Cardiac muscle cell (in vitro differentiated cells and primary cell): ENCODE measurements around the gene OTOG. TPM values are rescaled to one million over a fixed set of nuclear protein-coding genes. Genes with fewer than 3 reads are reported as not detected.

Experiments used
- DNase-seq, 2 donors: peaks; one replicate each; pipeline versions ENCODE4 v3.0.0 to v3.0.0-alpha.2; 2010 to 2017; ENCODE audit warnings: low read depth in 1 of 2, low spot score in 1 of 2
- H3K27ac ChIP-seq: fragments of 200-600 bp; sonication (generic); 2 replicates; pipeline ENCODE4 v1.5.1; 2016
- H3K27me3 ChIP-seq: fragments of 200-600 bp; sonication (generic); 2 replicates; pipeline ENCODE4 v1.6.0; 2016; ENCODE audit warnings: control low read depth
- H3K36me3 ChIP-seq: fragments of 200-600 bp; sonication (generic); 2 replicates; pipeline ENCODE4 v1.5.1; 2016; ENCODE audit warnings: control low read depth
- H3K4me1 ChIP-seq: fragments of 200-600 bp; sonication (generic); 2 replicates; pipeline ENCODE4 v1.8.1; 2017; ENCODE audit warnings: low read depth, mild to moderate bottlenecking, mixed run types
- H3K4me3 ChIP-seq: fragments of 200-600 bp; sonication (generic); 2 replicates; pipeline ENCODE4 v1.5.1; 2016; ENCODE audit warnings: mild to moderate bottlenecking
- H3K9me3 ChIP-seq: fragments of 200-600 bp; sonication (generic); 2 replicates; pipeline ENCODE4 v1.5.1; 2017; ENCODE audit warnings: low read depth, mild to moderate bottlenecking, control low read depth
- polyA plus RNA-seq: library from polyadenylated mRNA; unstranded; fragments of >200 nt; fragmentation: Nextera tagmentation; extraction: Ambion mirVana; gene quantifications from 2 replicates; pipeline ENCODE4 v1.2.1, GENCODE V29; 2016
- total RNA-seq: library from RNA; depleted of rRNA; stranded (reverse); fragments of >200 nt; gene quantifications from 2 replicates; pipeline ENCODE4 v1.2.3, GENCODE V29; 2016
- TF ChIP-seq, protein P1 (sequence below): IDR thresholded peaks from 2 replicates; pipeline ENCODE4 v1.5.1; 2012; ENCODE audit warnings: low read depth, mild to moderate bottlenecking, low read length

Gene OTOG
- total and polyA plus RNA-seq, 2 experiments from 2014 or later: 0.15 TPM; not detected in 1

DNA sequence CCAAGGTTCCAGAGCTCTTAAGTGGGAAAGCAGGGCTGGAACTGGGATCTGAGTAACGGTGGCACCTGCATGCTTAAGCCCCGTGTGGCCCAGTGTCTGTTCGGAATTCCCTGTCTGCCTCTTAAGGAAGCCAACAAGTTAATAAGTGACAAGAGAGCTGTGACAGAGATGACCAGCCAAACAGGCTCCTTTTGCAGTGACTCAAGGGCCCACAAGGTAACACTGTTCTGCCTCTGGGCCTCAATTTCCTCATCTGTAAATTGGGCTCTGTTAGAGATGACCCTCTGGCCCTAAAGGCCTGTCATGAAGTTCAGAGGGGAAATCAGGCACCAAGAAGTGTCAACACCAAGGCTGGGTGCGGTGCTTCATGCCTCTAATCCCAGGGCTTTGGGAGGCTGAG is 21.5 kb upstream of the OTOG start:
- no peak for DNase-seq
- TF ChIP-seq, protein P1, sequence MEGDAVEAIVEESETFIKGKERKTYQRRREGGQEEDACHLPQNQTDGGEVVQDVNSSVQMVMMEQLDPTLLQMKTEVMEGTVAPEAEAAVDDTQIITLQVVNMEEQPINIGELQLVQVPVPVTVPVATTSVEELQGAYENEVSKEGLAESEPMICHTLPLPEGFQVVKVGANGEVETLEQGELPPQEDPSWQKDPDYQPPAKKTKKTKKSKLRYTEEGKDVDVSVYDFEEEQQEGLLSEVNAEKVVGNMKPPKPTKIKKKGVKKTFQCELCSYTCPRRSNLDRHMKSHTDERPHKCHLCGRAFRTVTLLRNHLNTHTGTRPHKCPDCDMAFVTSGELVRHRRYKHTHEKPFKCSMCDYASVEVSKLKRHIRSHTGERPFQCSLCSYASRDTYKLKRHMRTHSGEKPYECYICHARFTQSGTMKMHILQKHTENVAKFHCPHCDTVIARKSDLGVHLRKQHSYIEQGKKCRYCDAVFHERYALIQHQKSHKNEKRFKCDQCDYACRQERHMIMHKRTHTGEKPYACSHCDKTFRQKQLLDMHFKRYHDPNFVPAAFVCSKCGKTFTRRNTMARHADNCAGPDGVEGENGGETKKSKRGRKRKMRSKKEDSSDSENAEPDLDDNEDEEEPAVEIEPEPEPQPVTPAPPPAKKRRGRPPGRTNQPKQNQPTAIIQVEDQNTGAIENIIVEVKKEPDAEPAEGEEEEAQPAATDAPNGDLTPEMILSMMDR: no peak
- no peaks in the 10 kb centered on the region for H3K9me3 ChIP-seq
- no peaks in the 10 kb centered on the region for H3K27me3 ChIP-seq
- no peaks in the 10 kb centered on the region for H3K4me1 ChIP-seq
- no peak overlapping the region for H3K4me3 ChIP-seq
- no peak overlapping the region for H3K27ac ChIP-seq
- no peaks in the 10 kb centered on the region for H3K36me3 ChIP-seq

- no peak for DNase-seq
- TF ChIP-seq, protein P1: no peak
- Histone ChIP-seq H3K27me3 (no peaks in the 10 kb centered on the region), H3K9me3 (no peaks in the 10 kb centered on the region), H3K4me3 (no peak overlapping the region), H3K36me3 (no peaks in the 10 kb centered on the region), H3K27ac (no peak overlapping the region), H3K4me1 (no peaks in the 10 kb centered on the region)
Observed at GRCh38 chr11:17526326-17526725, 20.7 kb upstream of the OTOG start.

DNA sequence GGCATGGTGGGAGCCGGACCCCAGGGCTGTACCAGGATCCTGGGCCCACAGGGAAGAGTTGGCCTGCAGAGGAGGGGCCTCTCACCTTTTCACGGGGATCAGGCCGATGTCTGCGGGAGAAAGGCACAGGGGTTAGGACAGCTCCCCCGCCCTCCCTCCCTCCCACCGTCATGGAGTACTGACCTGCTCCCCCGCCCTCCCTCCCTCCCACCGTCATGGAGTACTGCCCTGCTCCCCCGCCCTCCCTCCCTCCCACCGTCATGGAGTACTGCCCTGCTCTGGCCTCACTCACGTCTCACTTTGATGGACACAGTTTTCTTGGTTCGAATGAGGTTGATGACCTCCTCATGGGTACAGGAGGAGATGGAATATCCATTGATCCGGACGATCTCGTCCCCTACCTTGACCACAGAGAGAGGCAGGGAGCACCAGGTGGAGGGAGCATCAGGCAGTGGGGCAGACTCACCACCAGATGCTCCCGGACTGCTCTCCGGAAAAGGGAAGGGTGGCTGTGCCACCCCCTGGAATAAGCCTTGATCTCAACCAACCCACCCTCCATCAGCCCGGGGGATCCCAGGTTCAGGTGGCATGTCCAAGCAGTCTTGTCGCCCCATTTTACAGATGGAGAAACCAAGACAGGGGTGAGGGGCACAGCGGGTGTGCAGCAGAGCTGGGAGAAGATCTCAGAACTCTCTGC is 20.0 kb upstream of the OTOG start:
- TF ChIP-seq, protein P1: no peak
- no peaks in the 10 kb centered on the region for H3K9me3 ChIP-seq
- no peak overlapping the region for H3K4me3 ChIP-seq
- no peaks in the 10 kb centered on the region for H3K4me1 ChIP-seq
- no peaks in the 10 kb centered on the region for H3K27me3 ChIP-seq
- no peak overlapping the region for H3K27ac ChIP-seq
- H3K36me3 ChIP-seq: no peaks in the 10 kb centered on the region
- no peak for DNase-seq

DNA sequence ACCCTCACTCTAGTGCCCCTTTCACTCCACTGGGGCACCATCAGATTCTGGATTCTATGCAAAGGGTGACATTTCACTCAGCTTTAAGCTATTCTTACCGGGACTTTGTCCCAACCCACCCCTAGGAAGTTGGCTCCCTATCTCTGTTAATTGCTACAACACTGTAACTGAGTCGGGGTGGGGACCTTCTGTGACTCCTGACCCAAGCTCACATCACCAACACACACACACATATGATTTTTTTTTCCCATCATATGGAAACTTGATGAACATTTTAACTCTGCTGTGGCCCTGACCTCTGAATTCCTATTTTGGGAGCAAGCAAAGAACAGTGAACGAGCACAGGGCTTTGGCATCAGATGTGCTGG is 19.4 kb upstream of the OTOG start:
- no peaks in the 10 kb centered on the region for H3K4me1 ChIP-seq
- TF ChIP-seq, protein P1: no peak
- DNase-seq: no peak
- H3K36me3 ChIP-seq: no peaks in the 10 kb centered on the region
- no peaks in the 10 kb centered on the region for H3K27me3 ChIP-seq
- H3K4me3 ChIP-seq: no peak overlapping the region
- H3K27ac ChIP-seq: no peak overlapping the region
- H3K9me3 ChIP-seq: no peaks in the 10 kb centered on the region

GRCh38 chr11:17528181-17528691 is 18.8 kb upstream of the OTOG start:
- no peak overlapping the region for H3K4me3 ChIP-seq
- TF ChIP-seq, protein P1: peak; percentile 78
- H3K4me1 ChIP-seq: no peaks in the 10 kb centered on the region
- H3K36me3 ChIP-seq: no peaks in the 10 kb centered on the region
- peak; percentile 55 to 77 for DNase-seq
- no peaks in the 10 kb centered on the region for H3K9me3 ChIP-seq
- H3K27ac ChIP-seq: no peak overlapping the region
- no peaks in the 10 kb centered on the region for H3K27me3 ChIP-seq
